Measurements from ENCODE around the gene TP53I13. TPM values are rescaled to one million over a fixed set of nuclear protein-coding genes. Genes with fewer than 3 reads are reported as not detected.
A peak's percentile ranks its signal among the peaks of the same experiment; 100 is the strongest.

The TP53I13 gene
- total RNA-seq, 2 experiments from 2014 or later = 37.7 to 41.5 TPM

DNA sequence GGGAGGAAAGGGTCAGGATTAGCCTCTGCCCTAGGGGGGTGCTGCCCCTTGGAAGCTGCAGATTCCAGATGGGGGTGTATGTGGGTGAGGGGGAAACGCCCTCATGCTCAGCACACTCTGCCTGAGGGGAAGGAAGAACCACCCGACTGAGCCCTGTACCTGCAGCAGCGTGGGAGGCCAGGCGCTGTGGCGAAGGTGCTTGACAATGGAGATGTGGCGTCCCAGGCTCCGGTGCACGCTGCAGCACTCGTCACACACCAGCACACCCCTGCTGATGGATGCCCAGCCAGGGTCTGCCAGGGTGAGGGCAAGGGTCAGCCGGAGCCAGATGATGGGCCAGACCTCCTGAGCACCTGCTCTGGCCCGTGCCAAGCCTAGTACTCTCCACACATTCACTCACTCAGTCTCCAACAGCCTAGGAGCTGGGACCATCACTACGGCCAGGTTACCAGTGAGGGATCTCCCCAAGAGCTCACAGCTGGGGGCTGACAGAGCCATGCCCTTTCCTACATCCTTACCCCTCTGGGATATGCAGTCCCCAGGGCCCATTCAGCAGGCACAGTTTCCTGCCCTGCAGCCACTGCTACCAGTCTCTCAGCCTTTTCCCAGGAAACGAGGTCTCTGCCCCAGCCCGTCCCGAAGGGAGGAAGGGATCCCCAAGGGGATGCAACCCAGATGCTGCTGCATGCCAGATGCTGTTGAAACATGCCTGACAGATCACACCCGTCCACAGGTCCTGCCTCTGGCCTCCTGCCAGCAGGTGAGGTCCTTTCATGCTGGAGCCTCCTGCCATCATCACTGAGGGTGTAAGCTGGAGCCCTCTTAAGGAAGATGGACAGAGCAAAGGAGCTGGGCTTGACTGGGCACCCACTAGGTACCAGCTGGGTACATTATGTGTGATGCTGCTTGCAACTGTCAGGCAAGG is 15.1 kb downstream of the TP53I13 start:
- POLR2A ChIA-PET = no interaction called here

GRCh38 chr17:29584452-29585079 is 16.1 kb downstream of the TP53I13 start:
- Mint-ChIP-seq H3K27ac (peak overlapping the region; percentile 85), H3K9me3 (ENCODE audit: low read depth) (no peaks in the 10 kb centered on the region), H3K4me1 (peaks cover 47% of the 10 kb centered on the region), H3K4me3 (no peak overlapping the region), H3K36me3 (ENCODE audit: low read depth) (peaks cover 39% of the 10 kb centered on the region), H3K27me3 (no peaks in the 10 kb centered on the region)
- ATAC-seq (no peak), DNase-seq (no peak)
- ChIA-PET POLR2A (no interaction called here), CTCF (interaction anchor here (0.6 to 1.0 kb wide), 2 partner anchors 9 to 396 kb away, joined by 3 to 5 read pairs; no protein-coding TSS in a partner anchor)
- intact Hi-C loops (cut with DNase I, micrococcal nuclease) = no loop called here

More for the DNA sequence above, 15.1 kb downstream of the TP53I13 start:
- CTCF ChIA-PET = interaction anchor here (0.8 to 6.0 kb wide), 4 partner anchors 9 to 348 kb away, joined by 3 to 37 read pairs (median 3); no protein-coding TSS in a partner anchor
- Mint-ChIP-seq H3K4me1 (peaks cover 47% of the 10 kb centered on the region), H3K4me3 (no peak overlapping the region), H3K27me3 (no peaks in the 10 kb centered on the region), H3K27ac (peak overlapping the region; percentile 63), H3K36me3 (ENCODE audit: low read depth) (peaks cover 45% of the 10 kb centered on the region), H3K9me3 (ENCODE audit: low read depth) (no peaks in the 10 kb centered on the region)
- intact Hi-C loops (cut with DNase I, micrococcal nuclease) = no loop called here
- ATAC-seq (no peak), DNase-seq (no peak)

- Mint-ChIP-seq H3K36me3 (ENCODE audit: low read depth) (peaks cover 34% of the 10 kb centered on the region), H3K27me3 (no peaks in the 10 kb centered on the region), H3K9me3 (ENCODE audit: low read depth) (no peaks in the 10 kb centered on the region), H3K4me1 (peaks cover 51% of the 10 kb centered on the region), H3K27ac (peak overlapping the region; percentile 85), H3K4me3 (peak overlapping the region; percentile 54)
- ChIA-PET POLR2A (no interaction called here), CTCF (interaction anchor here (0.6 to 2.0 kb wide), 9 partner anchors 10 to 501 kb away, joined by 3 to 7 read pairs (median 3); partner anchors contain the start of gene SSH2)
- intact Hi-C loops (cut with DNase I, micrococcal nuclease) = no loop called here
- no peak for ATAC-seq
- DNase-seq = peak; percentile 52
These were observed 16.7 kb downstream of the TP53I13 start for GRCh38 chr17:29585080-29585751.

DNA sequence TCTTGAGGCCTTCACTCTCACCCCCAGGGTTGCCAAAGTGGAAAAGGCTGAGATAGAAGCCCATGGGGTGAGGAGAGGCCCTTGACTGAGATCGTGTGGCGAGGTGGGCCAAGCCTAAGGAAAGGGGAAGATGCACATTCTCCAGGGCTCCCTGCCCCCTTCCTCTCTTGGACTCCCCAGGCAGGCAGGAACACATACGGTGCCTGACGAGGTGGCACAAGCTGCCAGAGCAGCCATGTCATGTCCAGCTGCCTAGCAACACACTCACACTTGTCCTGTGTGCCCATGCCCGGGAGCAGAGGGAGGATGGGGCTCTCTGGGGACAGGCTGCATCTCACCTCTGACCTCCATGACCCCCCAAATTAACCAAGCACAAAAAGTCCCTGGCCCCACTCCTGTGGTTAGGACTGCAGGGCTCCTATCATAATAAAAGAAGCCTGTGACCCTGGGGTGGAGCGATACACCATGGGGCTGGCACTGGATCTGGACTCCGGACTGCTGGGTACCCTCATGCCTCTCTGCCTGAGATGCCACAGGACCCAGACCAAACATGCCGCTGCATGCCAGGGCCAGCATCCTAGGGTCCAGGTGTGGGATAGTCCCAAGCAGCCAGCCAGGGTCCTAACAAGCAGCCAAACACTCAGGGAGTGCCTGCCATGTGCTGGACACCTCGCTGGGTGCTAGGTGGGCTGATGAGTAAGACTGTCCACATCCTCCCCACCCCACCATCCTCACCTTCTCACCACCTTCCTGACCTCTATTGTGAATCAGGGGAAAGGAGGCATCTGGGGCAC is 18.4 kb downstream of the TP53I13 start:
- no peak for DNase-seq
- peaks cover 24% of the 10 kb centered on the region for H3K36me3 Mint-ChIP-seq (ENCODE audit: low read depth)
- no peaks in the 10 kb centered on the region for H3K9me3 Mint-ChIP-seq (ENCODE audit: low read depth)
- H3K4me1 Mint-ChIP-seq = peaks cover 59% of the 10 kb centered on the region
- ChIA-PET POLR2A (no interaction called here), CTCF (interaction anchor here (0.7 to 2.0 kb wide), 8 partner anchors 12 to 538 kb away, joined by 3 to 18 read pairs (median 4); no protein-coding TSS in a partner anchor)
- peak overlapping the region; percentile 7 for H3K27ac Mint-ChIP-seq
- ATAC-seq = no peak
- H3K27me3 Mint-ChIP-seq = no peaks in the 10 kb centered on the region
- intact Hi-C loops (cut with DNase I, micrococcal nuclease) = no loop called here
- H3K4me3 Mint-ChIP-seq = peak overlapping the region; percentile 94

GRCh38 chr17:29587591-29587990 is 19.1 kb downstream of the TP53I13 start:
- POLR2A ChIA-PET = no interaction called here
- Mint-ChIP-seq H3K27ac (peak overlapping the region; percentile 92), H3K27me3 (no peaks in the 10 kb centered on the region), H3K4me1 (peaks cover 66% of the 10 kb centered on the region), H3K9me3 (ENCODE audit: low read depth) (no peaks in the 10 kb centered on the region), H3K4me3 (peak overlapping the region; percentile 94), H3K36me3 (ENCODE audit: low read depth) (peaks cover 19% of the 10 kb centered on the region)
- ATAC-seq = no peak
- CTCF ChIA-PET = interaction anchor here (0.7 to 1.9 kb wide), 11 partner anchors 8 to 537 kb away, joined by 3 to 18 read pairs (median 4); no protein-coding TSS in a partner anchor
- no peak for DNase-seq
- intact Hi-C loops (cut with DNase I, micrococcal nuclease) = no loop called here

- ChIA-PET POLR2A (interaction anchor here (0.6 kb wide), 1 partner anchor 29 kb away, joined by 3 read pairs; no protein-coding TSS in a partner anchor), CTCF (interaction anchor here (0.7 to 1.9 kb wide), 12 partner anchors 8 to 536 kb away, joined by 3 to 18 read pairs (median 4); partner anchors contain the start of gene TP53I13)
- intact Hi-C loops (cut with DNase I, micrococcal nuclease) = loop anchor here in 1 of 2 experiments (2.0 kb wide), 1 partner anchor 19 kb away; the partner anchor contains the start of gene TP53I13
- DNase-seq = no peak
- H3K9me3 Mint-ChIP-seq (ENCODE audit: low read depth) = no peaks in the 10 kb centered on the region
- peak overlapping the region; percentile 94 for H3K4me3 Mint-ChIP-seq
- H3K4me1 Mint-ChIP-seq = peaks cover 69% of the 10 kb centered on the region
- H3K27ac Mint-ChIP-seq = peak overlapping the region; percentile 92
- no peak for ATAC-seq
- no peaks in the 10 kb centered on the region for H3K27me3 Mint-ChIP-seq
- peaks cover 14% of the 10 kb centered on the region for H3K36me3 Mint-ChIP-seq (ENCODE audit: low read depth)
These were observed 19.6 kb downstream of the TP53I13 start for GRCh38 chr17:29588017-29588561.

DNA sequence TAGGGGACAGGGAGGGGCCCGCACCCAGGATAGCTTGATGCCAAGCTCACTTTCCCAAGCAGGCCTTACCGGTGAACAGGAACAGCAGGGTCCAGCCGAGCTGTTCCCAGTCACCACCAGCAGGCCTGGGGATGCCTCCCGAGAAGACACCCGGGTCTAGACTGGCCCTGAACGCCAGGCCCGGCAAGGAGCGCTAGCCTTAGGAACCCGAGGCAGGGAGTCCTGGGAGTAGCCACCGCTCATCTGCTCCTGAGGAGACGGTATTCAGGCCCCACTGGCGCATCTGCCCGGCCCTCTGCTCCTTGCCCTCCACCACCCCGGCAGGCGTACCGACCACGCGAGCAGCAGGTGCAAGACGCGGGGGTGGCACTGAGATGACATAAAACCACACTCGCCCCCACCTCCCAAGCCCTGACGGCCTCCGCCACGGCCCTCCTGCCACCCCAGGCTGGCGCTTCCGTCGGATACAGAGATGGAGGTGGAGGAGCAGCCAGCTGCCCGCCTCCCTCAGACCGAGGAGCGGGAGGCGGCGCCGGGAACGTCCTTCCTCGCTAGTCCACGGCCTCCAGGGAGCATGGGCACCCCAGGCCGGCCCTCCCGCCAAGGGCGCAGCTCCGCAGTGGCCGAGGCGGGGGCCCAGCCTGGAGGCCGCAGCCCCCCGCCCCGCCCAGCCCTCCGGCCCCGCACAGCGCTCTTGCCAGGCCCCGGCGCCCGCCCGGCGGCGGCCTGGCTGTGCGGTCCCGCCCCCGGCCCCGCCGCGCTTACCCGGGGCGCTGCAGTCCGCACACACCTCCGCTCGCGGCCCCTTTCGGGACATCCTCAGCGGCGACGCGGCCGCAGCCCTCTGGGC is 20.3 kb downstream of the TP53I13 start:
- POLR2A ChIA-PET = interaction anchor here (0.6 kb wide), 1 partner anchor 29 kb away, joined by 3 read pairs; no protein-coding TSS in a partner anchor
- H3K27me3 Mint-ChIP-seq = no peaks in the 10 kb centered on the region
- DNase-seq (peak; percentile 73), ATAC-seq (no peak)
- H3K4me1 Mint-ChIP-seq = peaks cover 69% of the 10 kb centered on the region
- CTCF ChIA-PET = interaction anchor here (0.8 to 1.9 kb wide), 9 partner anchors 9 to 190 kb away, joined by 3 to 18 read pairs (median 4); partner anchors contain the start of gene TP53I13
- peak overlapping the region; percentile 94 for H3K4me3 Mint-ChIP-seq
- H3K27ac Mint-ChIP-seq = peak overlapping the region; percentile 92
- H3K36me3 Mint-ChIP-seq (ENCODE audit: low read depth) = peaks cover 7% of the 10 kb centered on the region
- intact Hi-C loops (cut with DNase I, micrococcal nuclease) = loop anchor here (1.0 to 2.0 kb wide), 5 partner anchors 20 to 342 kb away; partner anchors contain the start of genes TP53I13 (in 2 of the 2) and SSH2 (in 1 of the 2)
- no peaks in the 10 kb centered on the region for H3K9me3 Mint-ChIP-seq (ENCODE audit: low read depth)

GRCh38 chr17:29589524-29590410 is 21.3 kb downstream of the TP53I13 start, which contains the start of gene GIT1:
Gene GIT1, minus strand, starts transcription at chr17:29589648. Its CDS starts 270 bp downstream, at chr17:29589378.
- DNase-seq = peak; percentile 92
- Mint-ChIP-seq H3K4me1 (peaks cover 64% of the 10 kb centered on the region), H3K4me3 (peak within 1 kb of the TSS; percentile 94), H3K9me3 (ENCODE audit: low read depth) (no peaks in the 10 kb centered on the region), H3K27ac (peak within 1 kb of the TSS; percentile 92), H3K36me3 (ENCODE audit: low read depth) (peaks cover 5% of the 10 kb centered on the region), H3K27me3 (no peaks in the 10 kb centered on the region)
- intact Hi-C loops (cut with DNase I, micrococcal nuclease) = loop anchor here (1.0 to 2.0 kb wide), 6 partner anchors 21 to 341 kb away; partner anchors contain the start of genes TP53I13 (in 2 of the 2), SSH2 (in 1 of the 2) and TAOK1 (in 1 of the 2)
- POLR2A ChIA-PET = no interaction called here
- CTCF ChIA-PET = interaction anchor here (1.5 to 5.0 kb wide), 5 partner anchors 10 to 27 kb away, joined by 6 to 79 read pairs (median 26); partner anchors contain the start of gene TP53I13
- peak; percentile 69 for ATAC-seq
